B cell (primary cell): ENCODE data around the gene IRF8. TPM values are rescaled to one million over a fixed set of nuclear protein-coding genes. Genes with fewer than 3 reads are reported as not detected.

ENCODE experiments used
- ATAC-seq: fragments of 200-7000 bp; cut with Tn5 transposase; one replicate; pipeline ENCODE4 v1.10.0; 2021; ENCODE audit warnings: low read depth, mild to moderate bottlenecking, moderate number of reproducible peaks, moderate library complexity
- CTCF ChIA-PET: fragments of 350-600 bp; sonication (Branson Sonifier 250); formaldehyde crosslinking; loops from one replicate; lab custom pipeline; 2021; ENCODE audit warnings: antibody characterized with exemption, inconsistent platforms; lab: Charles Lee
- POLR2A ChIA-PET: fragments of 350-600 bp; sonication (Branson Sonifier 250); formaldehyde crosslinking; loops from one replicate; lab custom pipeline; 2021; ENCODE audit warnings: antibody characterized with exemption; lab: Charles Lee
- DNase-seq: peaks from one replicate; pipeline ENCODE4 v3.0.0; 2013
- H2AFZ ChIP-seq: 2 replicates; pipeline ENCODE4 v1.6.1; 2012; ENCODE audit warnings: mild to moderate bottlenecking, low read depth, low read length; ENCODE audit not compliant: insufficient read depth, poor library complexity, severe bottlenecking
- H3K27ac ChIP-seq, 2 donors: 1 replicate in 1 of 2; 2 replicates in 1 of 2; pipeline ENCODE4 v1.5.1; 2012 to 2013; ENCODE audit warnings: low read length in 2 of 2, mild to moderate bottlenecking in 2 of 2, moderate library complexity in 1 of 2
- H3K27me3 ChIP-seq, 4 experiments: fragments of 200-600 bp in 1 of 4; sonication (generic) in 1 of 4; replicated peaks in 1 of 4; 1 replicate in 2 of 4; 2 replicates in 2 of 4; pipeline versions ENCODE4 v1.6.1 to v1.7.0; 2013 to 2016; ENCODE audit warnings: low read length in 3 of 4, mild to moderate bottlenecking in 2 of 4, mixed read lengths in 1 of 4, moderate library complexity in 1 of 4; ENCODE audit not compliant: insufficient read depth in 4 of 4, control insufficient read depth in 3 of 4; ENCODE audit errors: control extremely low read depth in 1 of 4
- H3K36me3 ChIP-seq, 2 experiments: replicated peaks in 1 of 2; 1 replicate in 1 of 2; 2 replicates in 1 of 2; pipeline versions ENCODE4 v1.6.1 to v1.7.1; 2013; ENCODE audit warnings: low read length in 1 of 2; ENCODE audit not compliant: insufficient read depth in 2 of 2, control insufficient read depth in 1 of 2; ENCODE audit errors: control extremely low read depth in 1 of 2, extremely low read depth in 1 of 2
- H3K4me1 ChIP-seq, 2 donors: fragments of 200-600 bp in 1 of 2; sonication (generic) in 1 of 2; 1 replicate in 1 of 2; 2 replicates in 1 of 2; pipeline versions ENCODE4 v1.5.1 to v1.6.1; 2013 to 2017; ENCODE audit warnings: low read length in 2 of 2; ENCODE audit not compliant: control insufficient read depth in 2 of 2, insufficient read depth in 2 of 2
- H3K4me2 ChIP-seq: replicated peaks from 2 replicates; pipeline ENCODE3; 2012; ENCODE audit warnings: mild to moderate bottlenecking, low read depth, low read length; ENCODE audit not compliant: poor library complexity, severe bottlenecking
- H3K4me3 ChIP-seq, 5 experiments: fragments of 200-600 bp in 1 of 5; sonication (generic) in 1 of 5; 1 replicate in 3 of 5; 2 replicates in 2 of 5; pipeline versions ENCODE4 v1.5.1 to v1.7.0; 2011 to 2016; ENCODE audit warnings: low read length in 4 of 5, mild to moderate bottlenecking in 4 of 5, low read depth in 2 of 5, control low read depth in 1 of 5, moderate library complexity in 1 of 5; ENCODE audit not compliant: insufficient read depth in 1 of 5; ENCODE audit errors: control extremely low read depth in 1 of 5, extremely low read depth in 1 of 5
- H3K79me2 ChIP-seq: fragments of 200-600 bp; sonication (generic); one replicate; pipeline ENCODE4 v1.6.0; 2016; ENCODE audit warnings: low read length; ENCODE audit not compliant: control insufficient read depth, insufficient read depth
- H3K9ac ChIP-seq: fragments of 200-600 bp; sonication (generic); 2 replicates; pipeline ENCODE4 v1.6.1; 2017; ENCODE audit warnings: mild to moderate bottlenecking, low read length, moderate library complexity
- H3K9me3 ChIP-seq, 3 donors: one replicate each; pipeline versions ENCODE4 v1.6.1 to v1.7.1; 2013; ENCODE audit warnings: low read length in 2 of 3; ENCODE audit not compliant: control insufficient read depth in 2 of 3, insufficient read depth in 1 of 3; ENCODE audit errors: control extremely low read depth in 1 of 3
- H4K20me1 ChIP-seq: 2 replicates; pipeline ENCODE4 v1.6.0; 2012; ENCODE audit warnings: mild to moderate bottlenecking, low read length; ENCODE audit not compliant: insufficient read depth, control insufficient read depth, poor library complexity, severe bottlenecking
- H3K27ac Mint-ChIP-seq: one replicate; pipeline ENCODE4 v1.8.0; 2021; ENCODE audit warnings: mixed read lengths
- H3K27me3 Mint-ChIP-seq: one replicate; pipeline ENCODE4 v1.8.0; 2021; ENCODE audit warnings: mixed read lengths
- H3K4me1 Mint-ChIP-seq: one replicate; pipeline ENCODE4 v1.8.0; 2021; ENCODE audit warnings: mixed read lengths
- H3K4me3 Mint-ChIP-seq: one replicate; pipeline ENCODE4 v1.8.0; 2021; ENCODE audit warnings: mixed read lengths
- H3K9me3 Mint-ChIP-seq: one replicate; pipeline ENCODE4 v1.8.0; 2022; ENCODE audit warnings: mixed read lengths; ENCODE audit not compliant: insufficient read depth
- CTCF ChIP-seq: fragments of 200-600 bp; IDR thresholded peaks from one replicate; pipeline ENCODE4 v1.8.0; 2022; ENCODE audit warnings: antibody characterized with exemption, mild to moderate bottlenecking
- EZH2 ChIP-seq: IDR thresholded peaks from 2 replicates; pipeline ENCODE4 v1.6.1; 2012; ENCODE audit warnings: borderline replicate concordance, low read depth, mild to moderate bottlenecking, moderate library complexity, low read length; ENCODE audit not compliant: insufficient read depth, poor library complexity, severe bottlenecking
- WGBS: methylation state at CpG from one replicate; pipeline ENCODE4 v1.1.5; 2013; ENCODE audit warnings: missing lambda C conversion rate; ENCODE audit not compliant: insufficient coverage; 5-methylcytosine and 5-hydroxymethylcytosine counted together
- intact Hi-C: fragments of 100-400 bp; cut with micrococcal nuclease; formaldehyde crosslinking; loops from one replicate; pipeline ENCODE4 v1.10.0; 2022
- polyA plus RNA-seq: library from polyadenylated mRNA; depleted of rRNA; stranded (reverse); fragments of >200 nt; gene quantifications from 2 replicates; pipeline ENCODE4 v1.2.3, GENCODE V29; 2012
- total RNA-seq, 2 donors: library from RNA; stranded (reverse); fragments of 120-200 nt in 1 of 2; gene quantifications; 1 replicate in 1 of 2; 2 replicates in 1 of 2; pipeline versions ENCODE4 v1.2.3 to v1.2.4, GENCODE V29; 2013 to 2022

Gene IRF8
- total and polyA plus RNA-seq, 2 donors (not counting 1 experiment from before 2014, with no cell fraction given): 309 to 332 TPM

GRCh38 chr16:85909932-85910853 lies 11.2 kb downstream of the IRF8 start:
- no peaks in the 10 kb centered on the region for H3K9me3 ChIP-seq
- WGBS: 36% methylated on average over 9 of the region's 17 CpGs
- Mint-ChIP-seq H3K27me3 (no peaks in the 10 kb centered on the region), H3K27ac (peak overlapping the region; percentile 92), H3K4me3 (peak overlapping the region; percentile 75), H3K9me3 (no peaks in the 10 kb centered on the region), H3K4me1 (peaks cover 93% of the 10 kb centered on the region)
- peaks cover 6 to 96% of the 10 kb centered on the region in 2 experiments for H3K36me3 ChIP-seq
- peaks cover 93% of the 10 kb centered on the region for H3K79me2 ChIP-seq
- intact Hi-C loops: loop anchor here (1.0 kb wide), 1 partner anchor 8 kb away; no protein-coding TSS in a partner anchor
- peak overlapping the region; percentile 70 for H3K4me2 ChIP-seq
- peaks cover 42% of the 10 kb centered on the region for H4K20me1 ChIP-seq
- H3K4me3 ChIP-seq: peak overlapping the region in 4 of 5 experiments; percentile 20 to 50 (median 28)
- H3K9ac ChIP-seq: peak overlapping the region; percentile 49
- H3K27me3 ChIP-seq: no peaks in the 10 kb centered on the region
- TF ChIP-seq CTCF (no peak), EZH2 (no peak)
- peaks cover 97 to 100% of the 10 kb centered on the region in 2 donors for H3K4me1 ChIP-seq
- CTCF ChIA-PET: interaction anchor here (0.6 to 13.7 kb wide), 7 partner anchors 11 to 90 kb away, joined by 3 to 143 read pairs (median 8); partner anchors contain the start of gene IRF8
- POLR2A ChIA-PET: interaction anchor here (0.5 to 2.8 kb wide), 8 partner anchors 10 to 89 kb away, joined by 3 to 15 read pairs (median 4); partner anchors contain the start of gene IRF8
- no peak overlapping the region for H2AFZ ChIP-seq
- DNase-seq: peak; percentile 83
- H3K27ac ChIP-seq: peak overlapping the region; percentile 80 to 82
- ATAC-seq: peak; percentile 65
